Measurements from ENCODE around the gene FAM131A.

The FAM131A gene

GRCh38 chr3:184343200-184343876, 5.9 kb downstream of the FAM131A start:
- no peak for DNase-seq

- no peak for DNase-seq
Observed at GRCh38 chr3:184344579-184345316, 7.3 kb downstream of the FAM131A start.

- DNase-seq: peak; percentile 84
Observed at GRCh38 chr3:184345317-184346144, 8.1 kb downstream of the FAM131A start.

- DNase-seq: no peak
Observed at GRCh38 chr3:184346480-184347190, 9.2 kb downstream of the FAM131A start.

GRCh38 chr3:184347321-184348056, 10.1 kb downstream of the FAM131A start:
- DNase-seq: peak; percentile 76

GRCh38 chr3:184348057-184348382, 10.6 kb downstream of the FAM131A start:
- DNase-seq: peak; percentile 66

- DNase-seq: no peak
Observed at GRCh38 chr3:184349563-184350470, 12.4 kb downstream of the FAM131A start.

- no peak for DNase-seq
Observed at GRCh38 chr3:184350618-184351017, 13.2 kb downstream of the FAM131A start.

GRCh38 chr3:184351511-184352148, 14.2 kb downstream of the FAM131A start:
- DNase-seq: no peak

- no peak for DNase-seq
Observed at GRCh38 chr3:184352149-184352785, 14.9 kb downstream of the FAM131A start.

- no peak for DNase-seq
Observed at GRCh38 chr3:184352897-184353545, 15.6 kb downstream of the FAM131A start.

- no peak for DNase-seq
Observed at GRCh38 chr3:184353546-184353941, 16.1 kb downstream of the FAM131A start.

- DNase-seq: peak; percentile 84
Observed at GRCh38 chr3:184354121-184354728, 16.8 kb downstream of the FAM131A start.

- DNase-seq: no peak
Observed at GRCh38 chr3:184354754-184355153, 17.4 kb downstream of the FAM131A start.

GRCh38 chr3:184355261-184356040, 18.1 kb downstream of the FAM131A start:
- DNase-seq: no peak

- no peak for DNase-seq
Observed at GRCh38 chr3:184357248-184358123, 20.1 kb downstream of the FAM131A start.

GRCh38 chr3:184358124-184358767, 20.8 kb downstream of the FAM131A start:
- DNase-seq: no peak
